ENCODE measurements around the gene EID2B.

The EID2B gene

GRCh38 chr19:39498798-39499642, 33.6 kb downstream of the EID2B start, which contains the start of gene DLL3:
TSS of gene DLL3 (plus strand) at chr19:39498947. CDS start at chr19:39498975, 28 bp downstream.
- peak; percentile 84 to 90 (median 88) for DNase-seq

GRCh38 chr19:39497996-39498797, 34.5 kb downstream of the EID2B start:
- peak; percentile 92 to 95 (median 93) for DNase-seq

GRCh38 chr19:39497701-39497995, 35.0 kb downstream of the EID2B start:
- DNase-seq = no peak

GRCh38 chr19:39496063-39496462, 36.6 kb downstream of the EID2B start:
- DNase-seq = no peak

GRCh38 chr19:39494661-39495060, 38.0 kb downstream of the EID2B start:
- no peak for DNase-seq

- no peak for DNase-seq
Observed at GRCh38 chr19:39492788-39493187, 39.9 kb downstream of the EID2B start.

- DNase-seq = no peak
Observed at GRCh38 chr19:39492225-39492624, 40.4 kb downstream of the EID2B start.

- DNase-seq = no peak
Observed at GRCh38 chr19:39489756-39490155, 42.9 kb downstream of the EID2B start.

GRCh38 chr19:39483141-39483540, 49.5 kb downstream of the EID2B start:
- DNase-seq = no peak

GRCh38 chr19:39481676-39482075, 51.0 kb downstream of the EID2B start:
- DNase-seq = no peak

- no peak for DNase-seq
Observed at GRCh38 chr19:39481229-39481545, 51.5 kb downstream of the EID2B start.
